Adipocyte (in vitro differentiated cells): Measurements from ENCODE around the gene RHOBTB3.
A peak's percentile ranks its signal among the peaks of the same experiment; 100 is the strongest.

Experiments
- DNase-seq: peaks from one replicate; pipeline ENCODE4 v3.0.0-alpha.2; 2015; ENCODE audit warnings: low read depth
- H3K27me3 ChIP-seq: replicated peaks from 2 replicates; pipeline ENCODE4 v1.7.0; 2013; ENCODE audit warnings: mild to moderate bottlenecking, low read length, moderate library complexity; ENCODE audit not compliant: control insufficient read depth, insufficient read depth
- H3K36me3 ChIP-seq: 2 replicates; pipeline ENCODE4 v1.7.0; 2013; ENCODE audit warnings: low read length, mild to moderate bottlenecking, moderate library complexity; ENCODE audit not compliant: control insufficient read depth, insufficient read depth, severe bottlenecking
- H3K4me1 ChIP-seq: 2 replicates; pipeline ENCODE4 v1.7.0; 2013; ENCODE audit warnings: mild to moderate bottlenecking, low read length, moderate library complexity; ENCODE audit not compliant: control insufficient read depth, insufficient read depth
- H3K4me3 ChIP-seq: 2 replicates; pipeline ENCODE4 v1.7.0; 2013; ENCODE audit warnings: mild to moderate bottlenecking, low read length, moderate library complexity
- H3K9ac ChIP-seq: 2 replicates; pipeline ENCODE4 v1.7.0; 2013; ENCODE audit warnings: mild to moderate bottlenecking, low read length, moderate library complexity
- H3K9me3 ChIP-seq: 2 replicates; pipeline ENCODE4 v1.7.0; 2013; ENCODE audit warnings: mild to moderate bottlenecking, low read length, moderate library complexity; ENCODE audit not compliant: control insufficient read depth

The RHOBTB3 gene

GRCh38 chr5:95840956-95841705 is 110.0 kb downstream of the RHOBTB3 start:
- no peak for DNase-seq
- H3K36me3 ChIP-seq: no peaks in the 10 kb centered on the region
- peaks cover 51% of the 10 kb centered on the region for H3K4me1 ChIP-seq
- no peak overlapping the region for H3K4me3 ChIP-seq
- no peaks in the 10 kb centered on the region for H3K27me3 ChIP-seq
- peak overlapping the region; percentile 57 for H3K9ac ChIP-seq
- H3K9me3 ChIP-seq: no peaks in the 10 kb centered on the region

- Histone ChIP-seq H3K4me3 (peak overlapping the region; percentile 22), H3K4me1 (peaks cover 51% of the 10 kb centered on the region), H3K36me3 (no peaks in the 10 kb centered on the region), H3K27me3 (no peaks in the 10 kb centered on the region), H3K9me3 (no peaks in the 10 kb centered on the region), H3K9ac (peak overlapping the region; percentile 61)
- DNase-seq: peak; percentile 54
Measured at GRCh38 chr5:95841914-95842812, 111.0 kb downstream of the RHOBTB3 start.

- DNase-seq: peak; percentile 11
Measured at GRCh38 chr5:95842854-95843544, 111.9 kb downstream of the RHOBTB3 start.

GRCh38 chr5:95843733-95844223 is 112.6 kb downstream of the RHOBTB3 start:
- peak overlapping the region; percentile 37 for H3K4me3 ChIP-seq
- no peaks in the 10 kb centered on the region for H3K27me3 ChIP-seq
- H3K9ac ChIP-seq: peak overlapping the region; percentile 61
- H3K9me3 ChIP-seq: no peaks in the 10 kb centered on the region
- peak; percentile 10 for DNase-seq
- peaks cover 67% of the 10 kb centered on the region for H3K4me1 ChIP-seq
- H3K36me3 ChIP-seq: no peaks in the 10 kb centered on the region

More at GRCh38 chr5:95842854-95843544, 111.9 kb downstream of the RHOBTB3 start:
- H3K36me3 ChIP-seq: no peaks in the 10 kb centered on the region
- no peaks in the 10 kb centered on the region for H3K9me3 ChIP-seq
- peaks cover 59% of the 10 kb centered on the region for H3K4me1 ChIP-seq
- H3K27me3 ChIP-seq: no peaks in the 10 kb centered on the region
- peak overlapping the region; percentile 61 for H3K9ac ChIP-seq
- H3K4me3 ChIP-seq: no peak overlapping the region

GRCh38 chr5:95845391-95845790 is 114.3 kb downstream of the RHOBTB3 start:
- Histone ChIP-seq H3K36me3 (no peaks in the 10 kb centered on the region), H3K4me3 (no peak overlapping the region), H3K9ac (no peak overlapping the region), H3K4me1 (peaks cover 82% of the 10 kb centered on the region), H3K27me3 (no peaks in the 10 kb centered on the region), H3K9me3 (no peaks in the 10 kb centered on the region)
- no peak for DNase-seq
